ENCODE data around the gene IDH3G.

- TF ChIP-seq EZH2 (IDR thresholded peaks at IDR 0.05) (no peak), POLR2AphosphoS5 (IDR thresholded peaks at IDR 0.05; ENCODE audit: borderline replicate concordance, low read depth, low read length) (no peak), FOXP2 (optimal IDR thresholded peaks at IDR 0.05; ENCODE audit: control extremely low read depth, extremely low read length, insufficient read depth) (no peak)
Measured at GRCh38 chrX:153763298-153763932, 30.8 kb downstream of the IDH3G start.
